Activated CD4-positive, alpha-beta T cell treated with anti-CD3 and anti-CD28 coated beads, Interleukin-2, amount 10 ng/mL, durations not matched to agents 7 days and 5 days (primary cell): Measurements from ENCODE around the gene MDK. TPM values are rescaled to one million over a fixed set of nuclear protein-coding genes. Genes with fewer than 3 reads are reported as not detected.
A peak's percentile ranks its signal among the peaks of the same experiment; 100 is the strongest.

Source experiments
- CTCF ChIA-PET: fragments of 350-600 bp; sonication (Branson Sonifier 250); formaldehyde crosslinking; loops from one replicate; lab custom pipeline; 2021; ENCODE audit warnings: antibody characterized with exemption; lab: Charles Lee
- POLR2A ChIA-PET: fragments of 350-600 bp; sonication (Branson Sonifier 250); formaldehyde crosslinking; loops from one replicate; lab custom pipeline; 2021; ENCODE audit warnings: antibody characterized with exemption; lab: Charles Lee
- DNase-seq: peaks from one replicate; pipeline ENCODE4 v3.0.0-alpha.2; 2020
- H3K27ac Mint-ChIP-seq: one replicate; pipeline ENCODE4 v1.8.0; 2021; ENCODE audit warnings: mild to moderate bottlenecking, moderate library complexity, mixed read lengths
- H3K27me3 Mint-ChIP-seq: one replicate; pipeline ENCODE4 v1.8.0; 2021; ENCODE audit warnings: mixed read lengths
- H3K36me3 Mint-ChIP-seq: one replicate; pipeline ENCODE4 v1.8.0; 2021; ENCODE audit warnings: low read depth, mixed read lengths
- H3K4me1 Mint-ChIP-seq: one replicate; pipeline ENCODE4 v1.8.0; 2021; ENCODE audit warnings: mixed read lengths
- H3K4me3 Mint-ChIP-seq: one replicate; pipeline ENCODE4 v1.8.0; 2021; ENCODE audit warnings: mild to moderate bottlenecking, moderate library complexity, mixed read lengths
- H3K9me3 Mint-ChIP-seq: one replicate; pipeline ENCODE4 v1.8.0; 2021; ENCODE audit warnings: mixed read lengths
- total RNA-seq, 2 experiments: library from RNA; stranded (reverse); gene quantifications; one replicate each; pipeline ENCODE4 v1.2.3, GENCODE V29; 2021

Gene MDK
- total RNA-seq, 2 experiments from 2014 or later: 8.2 to 10.5 TPM

DNA sequence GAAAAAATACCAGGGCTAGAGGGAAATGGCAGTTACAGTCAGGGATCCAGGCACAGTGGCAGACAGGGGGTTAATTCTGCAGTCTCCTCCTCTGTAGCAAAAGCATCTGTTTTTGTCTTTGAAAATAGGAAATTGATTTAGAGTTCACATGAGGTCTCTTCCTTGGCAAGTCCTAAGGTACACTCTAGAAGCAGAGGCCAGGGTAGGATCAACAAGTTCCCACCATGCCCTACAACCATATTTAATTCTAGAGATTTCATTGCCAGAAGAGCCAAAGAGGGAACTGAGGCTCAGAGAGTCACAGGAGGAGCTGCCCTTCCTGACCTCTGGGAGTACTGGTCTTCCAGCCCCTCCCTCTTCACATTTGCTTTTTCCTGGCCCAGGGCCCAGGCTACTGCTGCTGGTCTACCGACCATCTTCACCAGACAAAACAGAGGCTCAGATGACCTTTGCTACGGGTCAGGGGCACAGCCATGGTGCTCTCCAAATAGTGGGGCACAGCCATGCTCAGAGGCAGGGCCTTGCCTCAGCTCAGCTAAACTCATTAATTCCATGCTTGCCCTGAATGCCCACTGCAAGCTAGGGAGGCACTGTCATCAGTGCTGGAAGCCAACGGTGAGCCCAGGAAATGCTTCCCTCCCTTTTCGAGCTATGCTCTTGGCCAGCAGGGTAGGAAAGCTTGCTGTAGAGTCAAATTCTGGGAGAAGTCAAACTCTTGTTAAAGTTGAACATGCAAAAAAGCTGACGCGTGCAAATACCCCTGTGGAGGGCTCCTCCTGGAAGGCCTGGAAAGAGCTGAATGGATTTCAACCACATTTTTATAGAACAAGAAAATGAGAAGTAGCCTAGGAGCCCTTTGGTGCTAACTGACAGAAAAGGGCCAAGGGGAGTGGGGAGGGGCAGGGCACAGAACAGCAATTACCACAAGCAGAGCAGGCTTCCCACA, 21.8 kb downstream of the MDK start:
- ChIA-PET POLR2A (interaction anchor here (0.6 kb wide), 1 partner anchor 77 kb away, joined by 4 read pairs; no protein-coding TSS in a partner anchor), CTCF (interaction anchor here (0.7 to 2.3 kb wide), 2 partner anchors 11 to 56 kb away, joined by 3 to 10 read pairs; partner anchors contain the start of genes CHRM4 and DGKZ)
- Mint-ChIP-seq H3K36me3 (peaks cover 9% of the 10 kb centered on the region), H3K9me3 (no peaks in the 10 kb centered on the region), H3K4me3 (no peak overlapping the region), H3K27ac (no peak overlapping the region), H3K27me3 (no peaks in the 10 kb centered on the region), H3K4me1 (no peaks in the 10 kb centered on the region)
- DNase-seq: no peak

DNA sequence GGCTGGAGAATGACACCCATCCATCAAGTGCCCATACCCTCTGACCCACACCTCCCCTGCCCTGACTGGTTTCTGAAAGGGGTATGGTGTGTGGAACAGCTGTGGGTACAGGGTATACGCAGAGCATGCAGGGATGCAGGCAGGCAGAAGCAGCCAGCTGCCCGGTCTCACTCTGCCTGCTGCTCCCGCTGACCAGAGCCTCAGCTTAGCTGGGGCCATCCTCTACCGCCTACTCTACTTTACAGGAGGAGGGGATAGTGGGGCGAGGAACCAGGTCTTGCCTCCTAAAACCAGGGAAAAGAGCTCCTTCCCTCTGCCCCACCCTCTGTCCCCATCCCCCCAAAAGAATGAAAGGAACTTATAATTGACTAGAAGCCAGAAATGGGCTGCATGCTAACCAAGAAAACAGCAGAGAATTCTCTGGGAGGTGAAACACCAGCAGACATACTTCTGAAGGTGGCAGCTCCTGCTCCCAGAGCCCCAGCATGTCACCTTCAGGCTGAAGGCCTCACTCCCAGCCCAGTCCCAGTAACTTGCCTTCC, 23.1 kb downstream of the MDK start:
- Mint-ChIP-seq H3K4me1 (no peaks in the 10 kb centered on the region), H3K4me3 (no peak overlapping the region), H3K27me3 (no peaks in the 10 kb centered on the region), H3K36me3 (peaks cover 9% of the 10 kb centered on the region), H3K27ac (no peak overlapping the region), H3K9me3 (no peaks in the 10 kb centered on the region)
- DNase-seq: no peak
- ChIA-PET POLR2A (interaction anchor here (0.6 kb wide), 2 partner anchors 73 to 76 kb away, joined by 3 to 4 read pairs; no protein-coding TSS in a partner anchor), CTCF (interaction anchor here (0.8 kb wide), 1 partner anchor 37 kb away, joined by 3 read pairs; no protein-coding TSS in a partner anchor)

DNA sequence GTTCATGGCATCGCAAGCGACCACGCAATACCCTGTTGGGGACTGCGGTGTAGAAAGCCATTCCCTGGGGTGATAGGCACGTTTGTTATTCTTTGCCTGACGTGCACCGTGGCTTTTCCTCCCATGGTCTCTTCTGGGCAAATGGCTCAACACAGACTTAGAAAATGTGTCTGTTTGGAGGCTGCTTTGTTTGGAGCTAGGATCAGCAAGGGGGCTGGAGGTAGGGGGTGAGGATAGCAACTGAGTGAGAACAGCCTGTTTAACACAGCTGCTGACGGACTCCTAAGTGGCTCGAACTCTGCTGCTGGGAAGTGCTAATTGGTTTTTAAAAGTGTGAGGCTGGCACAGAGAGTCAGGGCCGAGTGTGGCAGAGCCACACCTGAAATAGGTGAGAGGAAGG, 26.2 kb downstream of the MDK start:
- Mint-ChIP-seq H3K27me3 (no peaks in the 10 kb centered on the region), H3K9me3 (no peaks in the 10 kb centered on the region), H3K36me3 (peaks cover 17% of the 10 kb centered on the region), H3K4me1 (no peaks in the 10 kb centered on the region), H3K4me3 (no peak overlapping the region), H3K27ac (no peak overlapping the region)
- POLR2A ChIA-PET: no interaction called here
- CTCF ChIA-PET: interaction anchor here (0.8 to 1.7 kb wide), 3 partner anchors 12 to 19 kb away, joined by 3 to 4 read pairs (median 3); no protein-coding TSS in a partner anchor
- DNase-seq: no peak

DNA sequence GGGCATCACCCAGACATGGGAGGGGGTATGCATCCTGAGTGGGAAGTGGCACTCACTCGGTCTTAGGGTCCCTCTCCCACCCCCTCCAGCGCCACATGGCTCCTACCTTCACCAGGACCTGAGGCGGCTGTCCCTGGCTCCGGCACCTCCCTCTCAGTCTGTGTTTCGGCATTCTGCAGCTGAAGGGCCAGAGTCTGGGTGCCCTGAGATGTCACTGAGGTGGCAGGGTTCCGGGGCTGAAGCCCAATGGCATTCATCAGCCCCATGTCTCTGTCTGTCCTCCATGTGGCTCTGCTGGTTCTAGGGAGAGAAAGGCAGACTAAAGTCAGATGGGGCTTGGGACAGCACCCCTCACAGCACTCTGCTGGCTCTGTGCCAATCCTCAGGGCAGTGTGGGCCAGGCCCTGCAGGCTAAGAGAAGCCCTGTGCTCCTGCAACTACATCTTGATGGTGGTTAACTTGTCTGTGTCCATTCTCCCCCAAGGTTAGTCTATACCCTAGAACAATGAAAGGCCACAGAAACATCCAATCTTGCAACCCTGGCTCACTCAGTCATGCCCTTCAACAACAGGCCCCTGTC, 27.0 kb downstream of the MDK start:
- Mint-ChIP-seq H3K27ac (no peak overlapping the region), H3K9me3 (no peaks in the 10 kb centered on the region)

DNA sequence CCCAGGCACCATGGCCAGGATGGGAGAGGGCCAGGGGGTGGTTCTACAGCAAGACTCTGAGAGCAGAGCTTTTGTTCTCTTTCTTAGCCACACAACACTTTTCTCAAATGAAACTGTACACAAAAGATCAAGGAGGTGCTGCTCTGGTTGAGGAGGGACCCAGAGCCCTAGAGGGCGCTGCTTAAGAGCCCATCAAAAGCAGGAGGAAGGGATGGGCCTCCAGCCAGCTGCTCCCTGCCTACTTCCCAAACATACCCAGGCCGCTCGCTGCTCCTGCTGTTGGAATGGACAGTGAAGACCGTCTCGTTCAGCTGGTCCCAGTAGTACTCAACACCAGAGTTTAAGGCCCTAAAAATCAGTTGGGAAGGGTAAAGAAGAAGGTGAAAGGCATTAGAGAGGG, 28.6 kb downstream of the MDK start:
- Mint-ChIP-seq H3K36me3 (peaks cover 26% of the 10 kb centered on the region), H3K9me3 (no peaks in the 10 kb centered on the region), H3K27ac (no peak overlapping the region), H3K4me3 (no peak overlapping the region), H3K27me3 (no peaks in the 10 kb centered on the region), H3K4me1 (peaks cover 11% of the 10 kb centered on the region)
- ChIA-PET CTCF (interaction anchor here (1.2 to 1.7 kb wide), 2 partner anchors 10 to 18 kb away, joined by 3 to 6 read pairs; partner anchors contain the start of gene CHRM4), POLR2A (no interaction called here)
- DNase-seq: no peak

More for the DNA sequence above, 27.0 kb downstream of the MDK start:
- CTCF ChIA-PET: interaction anchor here (0.8 to 1.7 kb wide), 3 partner anchors 11 to 20 kb away, joined by 3 to 4 read pairs (median 3); no protein-coding TSS in a partner anchor
- Mint-ChIP-seq H3K4me3 (no peak overlapping the region), H3K36me3 (peaks cover 19% of the 10 kb centered on the region), H3K27me3 (no peaks in the 10 kb centered on the region), H3K4me1 (no peaks in the 10 kb centered on the region)
- POLR2A ChIA-PET: no interaction called here
- DNase-seq: no peak

DNA sequence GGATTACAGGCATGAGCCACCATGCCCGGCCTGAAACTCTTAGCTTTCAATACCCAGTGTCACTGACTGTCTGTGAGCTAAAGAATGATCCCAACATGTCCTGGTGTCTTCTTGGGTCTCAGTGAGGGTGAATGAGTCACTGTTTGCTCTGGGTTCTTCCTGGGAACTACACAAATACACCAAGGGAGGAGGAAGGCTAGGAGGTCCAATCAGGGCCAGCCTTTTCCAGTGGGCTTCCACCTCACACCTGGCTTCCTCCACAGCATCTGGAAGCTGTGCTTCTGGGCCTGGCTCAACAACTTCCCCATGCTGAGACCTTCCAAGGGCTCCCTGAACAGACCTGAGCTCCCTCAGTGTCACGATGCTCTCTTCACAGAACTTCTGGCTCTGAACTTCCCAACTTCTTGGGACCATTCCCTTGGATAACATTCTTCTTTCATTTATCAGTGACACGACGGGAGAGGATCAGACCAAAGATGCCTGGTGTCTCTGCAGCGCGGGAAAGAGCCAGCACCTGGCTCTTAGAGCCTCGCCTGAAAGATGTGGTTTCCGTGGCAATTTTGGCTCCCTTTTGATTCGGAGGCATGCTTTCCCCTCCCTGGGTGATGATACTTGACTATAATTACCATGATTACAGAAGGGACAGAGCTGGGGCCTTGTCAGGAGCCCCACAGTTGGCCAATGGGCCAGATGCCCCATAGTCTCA, 32.4 kb downstream of the MDK start:
- H3K27ac Mint-ChIP-seq: peak overlapping the region; percentile 19
- ChIA-PET POLR2A (no interaction called here), CTCF (interaction anchor here (0.9 to 1.2 kb wide), 4 partner anchors 17 to 63 kb away, joined by 3 to 4 read pairs (median 3); no protein-coding TSS in a partner anchor)
- no peaks in the 10 kb centered on the region for H3K9me3 Mint-ChIP-seq
- peaks cover 35% of the 10 kb centered on the region for H3K36me3 Mint-ChIP-seq
- peaks cover 15% of the 10 kb centered on the region for H3K4me1 Mint-ChIP-seq
- peak; percentile 19 for DNase-seq
- no peak overlapping the region for H3K4me3 Mint-ChIP-seq
- H3K27me3 Mint-ChIP-seq: no peaks in the 10 kb centered on the region

DNA sequence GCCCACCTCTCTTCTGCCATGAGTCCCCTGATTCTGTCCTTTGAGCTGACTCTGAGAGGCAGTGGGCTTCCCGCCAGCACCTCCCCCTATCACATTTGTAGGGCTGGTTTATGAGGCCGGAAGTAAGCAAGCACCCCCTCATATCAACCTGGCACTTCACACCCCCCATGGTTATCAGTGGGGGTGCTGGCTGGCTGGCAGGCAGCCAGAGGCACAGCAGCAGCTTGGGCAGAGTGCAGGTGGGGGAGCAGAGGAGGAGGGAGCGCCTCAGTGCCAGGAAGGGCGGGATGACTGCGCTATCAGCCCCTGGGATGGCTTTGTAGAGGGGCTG, 33.0 kb downstream of the MDK start:
- POLR2A ChIA-PET: no interaction called here
- CTCF ChIA-PET: interaction anchor here (1.0 to 1.3 kb wide), 3 partner anchors 17 to 62 kb away, joined by 3 read pairs; no protein-coding TSS in a partner anchor
- peak overlapping the region; percentile 39 for H3K27ac Mint-ChIP-seq
- no peak for DNase-seq
- peaks cover 35% of the 10 kb centered on the region for H3K36me3 Mint-ChIP-seq
- H3K4me3 Mint-ChIP-seq: no peak overlapping the region
- no peaks in the 10 kb centered on the region for H3K27me3 Mint-ChIP-seq
- peaks cover 15% of the 10 kb centered on the region for H3K4me1 Mint-ChIP-seq
- H3K9me3 Mint-ChIP-seq: no peaks in the 10 kb centered on the region

DNA sequence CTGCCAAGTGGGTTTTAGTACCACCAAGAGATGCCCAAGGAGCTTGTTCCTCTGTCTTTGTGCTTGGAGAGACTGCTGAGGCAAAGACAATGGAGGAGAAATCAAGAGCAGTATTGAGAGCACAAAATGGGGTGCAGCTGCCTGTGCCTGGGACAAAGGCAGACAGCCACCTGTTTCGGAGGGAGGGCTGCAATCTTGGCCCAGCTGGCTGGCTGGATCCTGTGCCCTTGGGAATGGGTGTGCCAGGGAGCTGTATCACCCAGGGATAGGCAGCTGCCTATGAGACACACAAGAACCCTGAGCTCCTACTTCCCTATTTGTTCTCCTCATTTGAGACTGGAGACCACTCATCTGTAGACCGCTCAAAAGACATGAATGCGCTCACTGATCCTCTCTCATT, 33.4 kb downstream of the MDK start:
- Mint-ChIP-seq H3K27ac (peak overlapping the region; percentile 39), H3K4me3 (no peak overlapping the region), H3K27me3 (no peaks in the 10 kb centered on the region), H3K4me1 (peaks cover 15% of the 10 kb centered on the region), H3K36me3 (peaks cover 33% of the 10 kb centered on the region), H3K9me3 (no peaks in the 10 kb centered on the region)
- ChIA-PET CTCF (interaction anchor here (0.8 to 1.3 kb wide), 4 partner anchors 17 to 63 kb away, joined by 3 to 4 read pairs (median 3); no protein-coding TSS in a partner anchor), POLR2A (interaction anchor here (0.6 kb wide), 1 partner anchor 790 kb away, joined by 5 read pairs; no protein-coding TSS in a partner anchor)
- DNase-seq: no peak

DNA sequence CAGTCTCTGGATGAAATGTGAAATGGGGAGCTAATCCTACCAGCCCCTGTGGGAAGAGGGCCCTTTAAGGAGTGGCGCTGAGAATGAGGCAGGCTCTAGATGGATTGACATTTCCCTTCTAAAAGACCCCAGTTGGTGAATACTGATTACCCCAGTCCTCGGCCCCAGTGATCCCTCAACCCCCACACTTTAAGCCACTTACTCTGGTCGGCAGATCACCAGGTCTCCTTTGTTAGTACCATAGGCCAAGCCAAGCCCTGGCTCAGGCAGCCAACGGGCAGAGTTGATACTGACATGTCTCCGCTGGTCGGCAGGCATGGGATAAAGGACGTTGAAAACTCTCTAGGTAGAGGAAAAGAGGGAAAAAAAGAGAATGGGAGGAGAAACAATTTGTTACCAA, 36.2 kb downstream of the MDK start:
- Mint-ChIP-seq H3K4me3 (no peak overlapping the region), H3K36me3 (peaks cover 33% of the 10 kb centered on the region), H3K27ac (no peak overlapping the region), H3K27me3 (no peaks in the 10 kb centered on the region), H3K9me3 (no peaks in the 10 kb centered on the region), H3K4me1 (peaks cover 15% of the 10 kb centered on the region)
- POLR2A ChIA-PET: no interaction called here
- CTCF ChIA-PET: interaction anchor here (1.0 to 1.1 kb wide), 2 partner anchors 23 to 66 kb away, joined by 4 read pairs; no protein-coding TSS in a partner anchor
- DNase-seq: no peak

DNA sequence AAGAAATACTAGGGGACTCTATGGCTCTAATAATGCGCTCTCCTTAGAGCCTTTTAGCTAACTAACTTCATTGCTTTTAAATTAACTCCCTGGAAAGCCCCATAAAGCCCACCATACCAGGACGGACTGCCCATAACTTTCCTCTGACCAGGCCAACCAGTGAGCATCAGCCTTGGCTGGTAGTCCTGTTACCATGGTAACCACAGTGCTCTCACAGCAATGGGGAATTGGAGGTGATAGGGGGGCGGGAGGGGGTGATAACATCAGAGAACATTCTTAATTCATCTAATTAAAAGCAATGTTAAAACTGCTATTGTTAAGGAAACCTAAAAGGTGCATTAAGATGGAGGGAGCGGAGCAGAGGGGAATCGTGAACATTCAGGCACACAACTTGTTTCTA, 37.3 kb downstream of the MDK start:
- ChIA-PET CTCF (interaction anchor here (0.7 to 1.6 kb wide), 3 partner anchors 9 to 13 kb away, joined by 3 read pairs; no protein-coding TSS in a partner anchor), POLR2A (no interaction called here)
- no peaks in the 10 kb centered on the region for H3K27me3 Mint-ChIP-seq
- peaks cover 28% of the 10 kb centered on the region for H3K36me3 Mint-ChIP-seq
- H3K4me3 Mint-ChIP-seq: no peak overlapping the region
- DNase-seq: no peak
- no peaks in the 10 kb centered on the region for H3K9me3 Mint-ChIP-seq
- H3K27ac Mint-ChIP-seq: no peak overlapping the region
- peaks cover 15% of the 10 kb centered on the region for H3K4me1 Mint-ChIP-seq

DNA sequence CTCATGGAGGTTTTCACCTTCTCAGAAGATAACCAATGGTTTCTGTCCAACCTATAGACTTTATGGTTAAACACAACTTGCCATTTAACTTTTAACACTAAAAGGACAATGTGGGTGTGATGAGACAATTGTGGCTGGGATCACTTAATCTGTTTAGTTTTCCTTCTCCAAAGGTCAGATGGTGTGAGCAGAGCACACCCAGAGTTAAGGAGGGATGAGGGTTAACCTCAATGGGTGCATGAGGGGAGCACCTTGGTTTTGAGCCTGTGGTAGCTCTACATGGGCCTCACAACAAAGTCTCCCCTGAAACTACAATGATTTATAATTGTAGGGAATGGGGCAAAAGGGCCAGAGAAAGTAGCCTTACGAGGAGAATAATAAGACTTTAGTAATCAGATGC, 39.0 kb downstream of the MDK start:
- H3K27ac Mint-ChIP-seq: no peak overlapping the region
- CTCF ChIA-PET: interaction anchor here (0.9 to 1.6 kb wide), 2 partner anchors 9 to 13 kb away, joined by 3 read pairs; no protein-coding TSS in a partner anchor

More for the DNA sequence above, 39.0 kb downstream of the MDK start:
- POLR2A ChIA-PET: no interaction called here
- H3K27me3 Mint-ChIP-seq: no peaks in the 10 kb centered on the region
- H3K36me3 Mint-ChIP-seq: peaks cover 24% of the 10 kb centered on the region
- no peak for DNase-seq
- H3K4me1 Mint-ChIP-seq: no peaks in the 10 kb centered on the region
- no peaks in the 10 kb centered on the region for H3K9me3 Mint-ChIP-seq
- H3K4me3 Mint-ChIP-seq: no peak overlapping the region
